Keratinocyte (primary cell): ENCODE results near the gene RELB. TPM values are rescaled to one million over a fixed set of nuclear protein-coding genes. Genes with fewer than 3 reads are reported as not detected.

Experiments
- DNase-seq: peaks from one replicate; pipeline ENCODE4 v3.0.0-alpha.2; 2011; ENCODE audit warnings: low read depth, missing footprints, low spot score
- FAIRE-seq: peaks from 2 replicates; lab custom pipeline; 2011; peaks lifted over from hg19 to GRCh38; lab: Jason Lieb, UNC
- H2AFZ ChIP-seq: 2 replicates; pipeline ENCODE4 v1.6.0; 2012; ENCODE audit warnings: low read length, control low read depth, inconsistent platforms; ENCODE audit not compliant: control insufficient read depth
- H3K27ac ChIP-seq: 2 replicates; pipeline ENCODE4 v1.5.1; 2011; ENCODE audit warnings: low read length; ENCODE audit not compliant: control insufficient read depth, insufficient read depth
- H3K27me3 ChIP-seq: 3 replicates; pipeline ENCODE4 v1.6.0; 2011; ENCODE audit warnings: low read length; ENCODE audit not compliant: control insufficient read depth, insufficient read depth; ENCODE audit errors: extremely low read depth
- H3K36me3 ChIP-seq, 2 experiments: 2 replicates in 1 of 2; 3 replicates in 1 of 2; pipeline ENCODE4 v1.5.1; 2011; ENCODE audit warnings: low read length in 2 of 2, mild to moderate bottlenecking in 1 of 2; ENCODE audit not compliant: control insufficient read depth in 2 of 2, insufficient read depth in 2 of 2; ENCODE audit errors: extremely low read depth in 1 of 2
- H3K4me1 ChIP-seq: 3 replicates; pipeline ENCODE4 v1.5.1; 2011; ENCODE audit warnings: low read length; ENCODE audit not compliant: control insufficient read depth, insufficient read depth; ENCODE audit errors: extremely low read depth
- H3K4me2 ChIP-seq: 3 replicates; pipeline ENCODE4 v1.6.0; 2011; ENCODE audit warnings: low read depth, low read length; ENCODE audit not compliant: control insufficient read depth, insufficient read depth; ENCODE audit errors: extremely low read depth
- H3K4me3 ChIP-seq, 3 experiments: fragments of 200-600 bp in 1 of 3; sonication (generic) in 1 of 3; 2 replicates in 2 of 3; 3 replicates in 1 of 3; pipeline ENCODE4 v1.5.1; 2011 to 2016; ENCODE audit warnings: low read length in 3 of 3, mild to moderate bottlenecking in 3 of 3, control low read depth in 2 of 3, inconsistent platforms in 1 of 3, low read depth in 1 of 3, mixed read lengths in 1 of 3, mixed run types in 1 of 3, moderate library complexity in 1 of 3; ENCODE audit not compliant: control insufficient read depth in 2 of 3, insufficient read depth in 2 of 3; ENCODE audit errors: extremely low read depth in 1 of 3
- H3K79me2 ChIP-seq: 2 replicates; pipeline ENCODE4 v1.6.0; 2012; ENCODE audit warnings: low read length; ENCODE audit not compliant: control insufficient read depth, insufficient read depth
- H3K9ac ChIP-seq: 3 replicates; pipeline ENCODE4 v1.6.0; 2011; ENCODE audit warnings: low read length; ENCODE audit not compliant: control insufficient read depth, insufficient read depth; ENCODE audit errors: extremely low read depth
- H3K9me1 ChIP-seq: 3 replicates; pipeline ENCODE4 v1.6.0; 2011; ENCODE audit warnings: low read length; ENCODE audit not compliant: control insufficient read depth, insufficient read depth; ENCODE audit errors: extremely low read depth
- H3K9me3 ChIP-seq: 2 replicates; pipeline ENCODE4 v1.5.1; 2012; ENCODE audit warnings: low read depth, low read length; ENCODE audit not compliant: control insufficient read depth
- H4K20me1 ChIP-seq: 3 replicates; pipeline ENCODE4 v1.6.0; 2011; ENCODE audit warnings: low read length; ENCODE audit not compliant: control insufficient read depth, insufficient read depth; ENCODE audit errors: extremely low read depth
- EZH2 ChIP-seq: IDR thresholded peaks from one replicate; pipeline ENCODE4 v1.6.1; 2012; ENCODE audit warnings: inconsistent platforms, mild to moderate bottlenecking, low read length, moderate library complexity
- dilution Hi-C: fragments of 300-500 bp; cut with MboI; formaldehyde crosslinking; loops from one replicate; pipeline ENCODE4 v1.7.0; 2020; ENCODE audit warnings: low sequenced_read_pairs; ENCODE audit not compliant: extremely low pct_ligation_motif_present
- polyA plus RNA-seq, 5 experiments: library from polyadenylated mRNA; depleted of rRNA in 3 of 5; stranded (reverse) in 3 of 5; stranded (forward) in 1 of 5; unstranded in 1 of 5; fragments of >200 nt; gene quantifications; 1 replicate in 1 of 5; 2 replicates in 3 of 5; 3 replicates in 1 of 5; pipeline versions ENCODE4 v1.2.1 to v1.2.3, GENCODE V29; 2011 to 2012; ENCODE audit warnings: missing spikeins in 2 of 5, low read depth in 1 of 5, low replicate concordance in 1 of 5
- TF ChIP-seq, protein P1 (sequence below), 3 experiments: IDR thresholded peaks in 1 of 3; conservative IDR thresholded peaks in 1 of 3; optimal IDR thresholded peaks in 1 of 3; 2 replicates in 2 of 3; 3 replicates in 1 of 3; pipeline versions ENCODE3 to v1.5.1; 2011; ENCODE audit warnings: low read length in 3 of 3, mild to moderate bottlenecking in 3 of 3, moderate library complexity in 2 of 3, control low read depth in 1 of 3, inconsistent platforms in 1 of 3; ENCODE audit not compliant: insufficient read depth in 2 of 3; ENCODE audit errors: extremely low read depth in 1 of 3

RELB gene
- polyA plus RNA-seq, 1 donor (not counting 4 experiments of a cell fraction or from before 2014, with no cell fraction given) = 3.6 TPM

DNA sequence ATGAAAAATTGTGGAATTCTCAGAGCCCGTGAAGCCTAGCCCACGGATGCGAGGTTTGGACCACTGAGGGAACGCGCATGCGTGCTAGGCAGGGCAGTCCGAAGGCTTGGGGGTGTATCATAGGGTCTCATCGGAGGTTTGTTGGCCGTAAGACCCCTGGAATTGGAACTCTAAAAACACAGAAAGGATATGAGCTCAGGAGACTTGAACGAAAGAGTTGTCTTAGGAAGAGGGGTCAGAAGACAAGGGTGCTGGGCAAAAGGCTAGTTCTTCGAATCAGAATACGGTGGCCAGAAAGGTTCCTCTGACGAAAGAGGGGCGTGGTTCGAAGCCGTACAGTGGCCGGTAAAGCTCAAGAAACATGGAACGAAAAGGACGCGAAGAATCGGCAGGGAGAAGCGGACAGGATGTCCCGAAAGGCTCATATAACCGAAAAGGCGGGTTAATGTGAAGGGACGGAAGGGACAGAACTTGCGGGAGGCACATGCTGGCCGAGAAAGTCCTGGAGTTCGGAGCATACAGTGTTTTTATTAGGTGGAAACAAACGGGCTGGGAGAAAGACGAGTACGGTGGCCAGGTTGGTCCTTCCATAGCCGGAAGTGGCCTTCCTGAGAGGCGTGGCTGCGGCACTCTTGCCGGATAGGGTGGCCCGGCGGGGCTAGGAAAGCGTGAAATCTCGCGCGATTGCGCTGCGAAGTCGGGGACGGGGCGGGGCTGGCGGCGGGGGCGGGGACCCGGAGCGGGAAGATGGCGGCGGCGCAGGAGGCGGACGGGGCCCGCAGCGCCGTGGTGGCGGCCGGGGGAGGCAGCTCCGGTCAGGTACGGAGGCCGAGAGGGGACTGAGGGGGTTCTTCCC, 46.4 kb upstream of the RELB start, which contains the start of gene CLPTM1:
TSS of gene CLPTM1 (plus strand) at position 732 of the 856 bp plus-strand sequence. CDS start at position 748, 16 bp downstream.
- H3K4me3 ChIP-seq = peak within 1 kb of the TSS; percentile 77 to 100 (median 96)
- peaks cover 6% of the 10 kb centered on the region for H4K20me1 ChIP-seq
- peaks cover 23% of the 10 kb centered on the region for H3K4me1 ChIP-seq
- FAIRE-seq (peak; percentile 5), DNase-seq (peak; percentile 75)
- TF ChIP-seq EZH2 = no peak
- TF ChIP-seq, protein P1, sequence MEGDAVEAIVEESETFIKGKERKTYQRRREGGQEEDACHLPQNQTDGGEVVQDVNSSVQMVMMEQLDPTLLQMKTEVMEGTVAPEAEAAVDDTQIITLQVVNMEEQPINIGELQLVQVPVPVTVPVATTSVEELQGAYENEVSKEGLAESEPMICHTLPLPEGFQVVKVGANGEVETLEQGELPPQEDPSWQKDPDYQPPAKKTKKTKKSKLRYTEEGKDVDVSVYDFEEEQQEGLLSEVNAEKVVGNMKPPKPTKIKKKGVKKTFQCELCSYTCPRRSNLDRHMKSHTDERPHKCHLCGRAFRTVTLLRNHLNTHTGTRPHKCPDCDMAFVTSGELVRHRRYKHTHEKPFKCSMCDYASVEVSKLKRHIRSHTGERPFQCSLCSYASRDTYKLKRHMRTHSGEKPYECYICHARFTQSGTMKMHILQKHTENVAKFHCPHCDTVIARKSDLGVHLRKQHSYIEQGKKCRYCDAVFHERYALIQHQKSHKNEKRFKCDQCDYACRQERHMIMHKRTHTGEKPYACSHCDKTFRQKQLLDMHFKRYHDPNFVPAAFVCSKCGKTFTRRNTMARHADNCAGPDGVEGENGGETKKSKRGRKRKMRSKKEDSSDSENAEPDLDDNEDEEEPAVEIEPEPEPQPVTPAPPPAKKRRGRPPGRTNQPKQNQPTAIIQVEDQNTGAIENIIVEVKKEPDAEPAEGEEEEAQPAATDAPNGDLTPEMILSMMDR (optimal IDR thresholded peaks at IDR 0.05 in 1 of 3, IDR thresholded peaks at IDR 0.05 in 1 of 3, conservative IDR thresholded peaks at IDR 0.05 in 1 of 3; ENCODE audit: extremely low read depth in 1 of 3, insufficient read depth in 2 of 3, low read length in 3 of 3) = no peak
- H3K9ac ChIP-seq = peak within 1 kb of the TSS; percentile 99
- peaks cover 49% of the 10 kb centered on the region for H3K79me2 ChIP-seq
- dilution Hi-C loops = no loop called here
- peaks cover 3 to 10% of the 10 kb centered on the region in 2 experiments for H3K36me3 ChIP-seq
- no peaks in the 10 kb centered on the region for H3K9me1 ChIP-seq
- peak within 1 kb of the TSS; percentile 100 for H2AFZ ChIP-seq
- no peaks in the 10 kb centered on the region for H3K27me3 ChIP-seq
- H3K27ac ChIP-seq = peak within 1 kb of the TSS; percentile 99
- H3K9me3 ChIP-seq = no peaks in the 10 kb centered on the region
- H3K4me2 ChIP-seq = peak within 1 kb of the TSS; percentile 96

DNA sequence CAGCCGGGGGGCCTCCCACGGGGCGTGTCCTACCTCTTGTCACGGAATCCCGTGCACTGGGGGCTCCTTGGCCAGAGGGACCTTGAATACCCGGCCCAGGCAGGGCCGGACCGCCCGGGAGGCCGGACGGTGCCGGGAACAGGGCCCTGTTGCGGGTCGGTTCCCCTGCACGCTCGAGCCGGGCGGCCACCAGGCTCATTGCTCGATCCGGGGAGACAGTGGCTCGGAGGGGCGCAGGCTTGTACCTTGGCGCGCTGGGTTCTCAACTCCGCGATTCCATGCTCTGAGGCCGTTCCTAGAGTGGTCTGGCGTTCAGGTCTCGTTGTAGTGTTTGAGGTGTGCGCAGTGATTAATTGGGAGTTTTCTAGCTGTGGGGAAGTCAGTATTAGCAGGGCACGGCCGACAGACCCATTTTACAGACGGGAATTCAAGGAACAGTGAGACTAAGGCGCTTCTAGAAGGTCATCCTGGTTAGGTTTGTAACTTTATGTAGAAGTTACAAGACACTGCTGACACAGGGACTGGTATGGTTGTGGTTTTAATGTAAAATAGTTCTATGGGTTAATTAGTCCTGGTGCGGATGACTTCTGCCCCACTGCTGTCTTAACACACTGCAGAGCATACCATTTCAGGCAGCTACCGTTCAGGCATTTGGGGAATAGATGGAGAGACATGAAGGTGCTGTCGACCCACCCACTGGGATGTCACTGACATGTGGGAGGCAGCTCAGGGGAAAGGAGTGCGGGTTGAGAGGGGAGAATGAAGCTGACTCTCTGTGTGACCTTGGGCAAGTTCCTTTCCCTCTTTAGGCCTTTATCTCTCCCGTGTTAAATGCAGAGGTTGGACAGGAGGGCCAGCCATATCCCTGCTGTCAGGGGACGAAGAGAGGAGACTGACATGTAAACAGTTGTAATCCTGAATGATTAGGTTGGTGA, 45.5 kb upstream of the RELB start:
- H3K27ac ChIP-seq = peak overlapping the region; percentile 83
- peak overlapping the region; percentile 96 for H3K4me2 ChIP-seq
- peaks cover 58% of the 10 kb centered on the region for H3K79me2 ChIP-seq
- peaks cover 4 to 15% of the 10 kb centered on the region in 2 experiments for H3K36me3 ChIP-seq
- TF ChIP-seq EZH2 = no peak
- TF ChIP-seq, protein P1 (optimal IDR thresholded peaks at IDR 0.05 in 1 of 3, IDR thresholded peaks at IDR 0.05 in 1 of 3, conservative IDR thresholded peaks at IDR 0.05 in 1 of 3; ENCODE audit: extremely low read depth in 1 of 3, insufficient read depth in 2 of 3, low read length in 3 of 3) = no peak
- dilution Hi-C loops = no loop called here
- DNase-seq (no peak), FAIRE-seq (no peak)
- no peaks in the 10 kb centered on the region for H3K9me3 ChIP-seq
- H3K4me3 ChIP-seq = peak overlapping the region; percentile 77 to 96 (median 95)
- peaks cover 6% of the 10 kb centered on the region for H4K20me1 ChIP-seq
- peak overlapping the region; percentile 76 for H2AFZ ChIP-seq
- peaks cover 23% of the 10 kb centered on the region for H3K4me1 ChIP-seq
- H3K9me1 ChIP-seq = no peaks in the 10 kb centered on the region
- H3K27me3 ChIP-seq = no peaks in the 10 kb centered on the region
- H3K9ac ChIP-seq = peak overlapping the region; percentile 99
